ENCODE results near the gene THOC1.

DNA sequence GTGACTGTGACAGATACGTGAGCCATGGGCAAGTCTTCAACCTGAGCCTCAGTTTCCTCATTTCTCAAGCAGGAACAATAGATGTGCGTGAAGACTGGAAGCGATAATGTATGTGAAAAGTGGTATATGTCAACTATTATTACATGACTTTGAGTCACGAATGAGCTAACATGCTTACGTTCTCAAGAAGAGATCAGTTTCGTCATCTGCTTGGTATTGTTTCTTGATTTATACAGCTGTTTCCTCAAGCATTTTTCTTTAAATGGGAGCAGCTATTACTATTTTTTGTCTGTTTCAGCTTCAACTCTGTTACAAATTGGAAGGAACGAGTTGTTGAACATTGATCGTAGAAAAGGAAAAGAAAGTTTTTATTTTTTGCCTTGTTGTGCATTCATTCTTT lies 48.5 kb upstream of the THOC1 start:
- TF ChIP-seq POLR2A (IDR thresholded peaks at IDR 0.05; ENCODE audit: low read depth, low read length) (no peak), POLR2AphosphoS5 (IDR thresholded peaks at IDR 0.05; ENCODE audit: low read depth, low read length) (no peak), TAF1 (IDR thresholded peaks at IDR 0.05; ENCODE audit: borderline replicate concordance, low read depth, low read length) (no peak)

Data from GM12892 (cell line).